ENCODE measurements around the gene UBE2S. TPM values are rescaled to one million over a fixed set of nuclear protein-coding genes. Genes with fewer than 3 reads are reported as not detected.
A peak's percentile ranks its signal among the peaks of the same experiment; 100 is the strongest.

Gene UBE2S
- total RNA-seq, 1 experiment from 2014 or later: 279 TPM

- H3K27me3 ChIP-seq (replicated peaks; ENCODE audit: control insufficient read depth, insufficient read depth, low read length): no peaks in the 10 kb centered on the region
- ChIA-PET CTCF (interaction anchor here (0.6 to 1.3 kb wide), 3 partner anchors 8 to 142 kb away, joined by 4 to 6 read pairs (median 5); no protein-coding TSS in a partner anchor), POLR2A (interaction anchor here (1.7 kb wide), 1 partner anchor 8 kb away, joined by 4 read pairs; the partner anchor contains the start of gene TMEM238)
- no peak for DNase-seq
- no peak overlapping the region for H3K4me3 Mint-ChIP-seq (ENCODE audit: unreplicated experiment)
- peaks cover 51% of the 10 kb centered on the region for H3K36me3 Mint-ChIP-seq (ENCODE audit: insufficient read depth, unreplicated experiment)
- H3K27me3 Mint-ChIP-seq (ENCODE audit: insufficient read depth, unreplicated experiment): no peaks in the 10 kb centered on the region
- no peaks in the 10 kb centered on the region for H3K9me3 Mint-ChIP-seq (ENCODE audit: unreplicated experiment)
- no peaks in the 10 kb centered on the region for H3K9me3 ChIP-seq
- no peak overlapping the region for H3K4me3 ChIP-seq (ENCODE audit: low read depth, low read length)
- no peaks in the 10 kb centered on the region for H3K4me1 Mint-ChIP-seq (ENCODE audit: low read depth, unreplicated experiment)
- no TSS peak for BruUV-seq (replicated peaks)
- TF ChIP-seq CTCF (IDR thresholded peaks at IDR 0.05; ENCODE audit: insufficient read depth in 1 of 2, low read depth in 1 of 2, low read length in 1 of 2, severe bottlenecking in 1 of 2, unreplicated experiment in 1 of 2): no peak
- H3K36me3 ChIP-seq (ENCODE audit: control insufficient read depth, insufficient read depth, low read length): peaks cover 9% of the 10 kb centered on the region
- intact Hi-C loops (cut with micrococcal nuclease; ENCODE audit: unreplicated experiment): no loop called here
- no peak overlapping the region for H3K27ac Mint-ChIP-seq (ENCODE audit: unreplicated experiment)
- H3K4me1 ChIP-seq: peaks cover 6% of the 10 kb centered on the region
Measured at GRCh38 chr19:55392820-55393761, 14.5 kb downstream of the UBE2S start.

DNA sequence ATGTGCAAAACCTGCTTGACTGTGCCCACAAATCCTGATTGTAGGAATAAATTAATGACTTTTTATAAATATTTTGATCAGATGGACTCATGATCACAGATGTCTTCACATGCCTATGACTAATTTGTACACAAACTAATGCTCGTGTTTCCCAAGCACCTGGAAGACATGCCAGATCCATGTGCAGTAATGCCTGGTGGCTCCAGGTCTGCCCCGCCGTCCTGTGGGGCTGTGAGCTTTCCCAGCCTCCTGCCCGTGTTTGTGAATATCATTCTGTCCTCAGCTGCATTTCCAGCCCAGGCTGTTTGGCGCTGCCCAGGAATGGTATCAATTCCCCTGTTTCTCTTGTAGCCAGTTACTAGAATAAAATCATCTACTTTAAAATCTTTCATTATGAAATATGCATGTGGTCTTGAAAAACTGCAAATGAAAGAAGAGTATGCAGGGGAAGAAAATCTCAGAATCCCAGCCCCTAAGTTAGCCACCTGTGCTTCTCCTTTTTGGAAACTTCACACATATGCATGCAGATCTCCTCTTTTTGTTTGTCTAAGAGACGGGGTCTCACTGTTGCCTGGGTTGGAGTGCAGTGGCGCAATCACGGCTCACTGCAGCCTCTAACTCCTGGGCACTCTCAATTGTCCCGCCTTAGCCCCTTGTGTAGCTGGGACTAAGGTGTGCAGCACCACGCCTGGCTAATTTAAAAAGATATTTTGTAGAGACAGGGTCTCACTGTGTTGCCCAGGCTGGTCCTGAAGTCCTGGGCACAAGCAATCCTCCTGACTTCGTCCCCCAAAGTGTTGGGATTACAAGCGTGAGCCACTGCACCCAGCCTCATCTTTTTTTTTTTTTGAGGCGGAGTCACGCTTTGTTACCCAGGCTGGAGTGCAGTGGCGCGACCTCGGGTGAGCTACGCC, 15.6 kb downstream of the UBE2S start:
- H3K4me3 ChIP-seq (ENCODE audit: low read depth, low read length): no peak overlapping the region
- Mint-ChIP-seq H3K27ac (ENCODE audit: unreplicated experiment) (no peak overlapping the region), H3K4me1 (ENCODE audit: low read depth, unreplicated experiment) (peaks cover 2% of the 10 kb centered on the region), H3K4me3 (ENCODE audit: unreplicated experiment) (no peak overlapping the region), H3K27me3 (ENCODE audit: insufficient read depth, unreplicated experiment) (no peaks in the 10 kb centered on the region), H3K9me3 (ENCODE audit: unreplicated experiment) (no peaks in the 10 kb centered on the region), H3K36me3 (ENCODE audit: insufficient read depth, unreplicated experiment) (peaks cover 52% of the 10 kb centered on the region)
- H3K9me3 ChIP-seq: no peaks in the 10 kb centered on the region
- BruUV-seq (replicated peaks): no TSS peak
- DNase-seq: no peak
- no peak for TF ChIP-seq CTCF (IDR thresholded peaks at IDR 0.05; ENCODE audit: insufficient read depth in 1 of 2, low read depth in 1 of 2, low read length in 1 of 2, severe bottlenecking in 1 of 2, unreplicated experiment in 1 of 2)
- H3K36me3 ChIP-seq (ENCODE audit: control insufficient read depth, insufficient read depth, low read length): peaks cover 18% of the 10 kb centered on the region
- CTCF ChIA-PET: no interaction called here
- no peaks in the 10 kb centered on the region for H3K27me3 ChIP-seq (replicated peaks; ENCODE audit: control insufficient read depth, insufficient read depth, low read length)
- POLR2A ChIA-PET: no interaction called here
- peaks cover 17% of the 10 kb centered on the region for H3K4me1 ChIP-seq
- intact Hi-C loops (cut with micrococcal nuclease; ENCODE audit: unreplicated experiment): no loop called here

GRCh38 chr19:55391191-55391670, 16.4 kb downstream of the UBE2S start:
- Histone ChIP-seq H3K27me3 (replicated peaks; ENCODE audit: control insufficient read depth, insufficient read depth, low read length) (no peaks in the 10 kb centered on the region), H3K4me3 (ENCODE audit: low read depth, low read length) (no peak overlapping the region), H3K36me3 (ENCODE audit: control insufficient read depth, insufficient read depth, low read length) (peaks cover 18% of the 10 kb centered on the region), H3K4me1 (peaks cover 18% of the 10 kb centered on the region), H3K9me3 (no peaks in the 10 kb centered on the region)
- no TSS peak for BruUV-seq (replicated peaks)
- intact Hi-C loops (cut with micrococcal nuclease; ENCODE audit: unreplicated experiment): no loop called here
- peaks cover 59% of the 10 kb centered on the region for H3K36me3 Mint-ChIP-seq (ENCODE audit: insufficient read depth, unreplicated experiment)
- CTCF ChIA-PET: no interaction called here
- H3K27ac Mint-ChIP-seq (ENCODE audit: unreplicated experiment): peak overlapping the region; percentile 51
- no peaks in the 10 kb centered on the region for H3K9me3 Mint-ChIP-seq (ENCODE audit: unreplicated experiment)
- peaks cover 7% of the 10 kb centered on the region for H3K4me1 Mint-ChIP-seq (ENCODE audit: low read depth, unreplicated experiment)
- no peaks in the 10 kb centered on the region for H3K27me3 Mint-ChIP-seq (ENCODE audit: insufficient read depth, unreplicated experiment)
- no peak for DNase-seq
- no peak overlapping the region for H3K4me3 Mint-ChIP-seq (ENCODE audit: unreplicated experiment)
- POLR2A ChIA-PET: no interaction called here
- no peak for TF ChIP-seq CTCF (IDR thresholded peaks at IDR 0.05; ENCODE audit: insufficient read depth in 1 of 2, low read depth in 1 of 2, low read length in 1 of 2, severe bottlenecking in 1 of 2, unreplicated experiment in 1 of 2)

Data from Caco-2 (cell line).